A673 (cell line): ENCODE data around the gene WDR26.

ENCODE experiments used
- EZH2 ChIP-seq: fragments of 200-600 bp; sonication (generic); IDR thresholded peaks from 2 replicates; pipeline ENCODE4 v1.6.1; 2017; ENCODE audit warnings: borderline replicate concordance, low read depth, mild to moderate bottlenecking, mixed read lengths, antibody characterized with exemption, low read length; ENCODE audit not compliant: poor library complexity, severe bottlenecking
- TF ChIP-seq, protein P1 (sequence below): fragments of 300-800, 200-600 bp; sonication (generic); conservative IDR thresholded peaks from 2 replicates; pipeline ENCODE4 v1.5.1; 2017; ENCODE audit warnings: low read depth, mild to moderate bottlenecking, antibody characterized with exemption, low read length, moderate library complexity, mixed read lengths

DNA sequence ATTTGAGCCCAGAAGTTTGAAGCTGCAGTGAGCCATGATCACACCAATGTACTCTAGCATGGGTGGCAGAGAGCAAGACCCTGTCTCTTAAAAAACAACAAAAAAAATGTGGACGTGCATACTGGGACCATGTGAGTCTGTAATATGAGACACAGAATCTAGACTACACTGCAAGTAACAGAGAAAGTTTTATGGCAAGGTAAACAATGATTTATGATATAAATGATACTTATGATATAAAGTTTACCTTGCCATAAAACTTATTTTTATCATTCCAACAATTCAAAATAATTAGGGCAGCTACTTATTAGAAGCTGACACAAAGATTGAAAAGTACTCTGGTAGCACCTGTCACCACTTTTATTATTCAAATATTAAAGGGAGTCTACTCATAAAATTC is 34.7 kb downstream of the WDR26 start:
- TF ChIP-seq, protein P1, sequence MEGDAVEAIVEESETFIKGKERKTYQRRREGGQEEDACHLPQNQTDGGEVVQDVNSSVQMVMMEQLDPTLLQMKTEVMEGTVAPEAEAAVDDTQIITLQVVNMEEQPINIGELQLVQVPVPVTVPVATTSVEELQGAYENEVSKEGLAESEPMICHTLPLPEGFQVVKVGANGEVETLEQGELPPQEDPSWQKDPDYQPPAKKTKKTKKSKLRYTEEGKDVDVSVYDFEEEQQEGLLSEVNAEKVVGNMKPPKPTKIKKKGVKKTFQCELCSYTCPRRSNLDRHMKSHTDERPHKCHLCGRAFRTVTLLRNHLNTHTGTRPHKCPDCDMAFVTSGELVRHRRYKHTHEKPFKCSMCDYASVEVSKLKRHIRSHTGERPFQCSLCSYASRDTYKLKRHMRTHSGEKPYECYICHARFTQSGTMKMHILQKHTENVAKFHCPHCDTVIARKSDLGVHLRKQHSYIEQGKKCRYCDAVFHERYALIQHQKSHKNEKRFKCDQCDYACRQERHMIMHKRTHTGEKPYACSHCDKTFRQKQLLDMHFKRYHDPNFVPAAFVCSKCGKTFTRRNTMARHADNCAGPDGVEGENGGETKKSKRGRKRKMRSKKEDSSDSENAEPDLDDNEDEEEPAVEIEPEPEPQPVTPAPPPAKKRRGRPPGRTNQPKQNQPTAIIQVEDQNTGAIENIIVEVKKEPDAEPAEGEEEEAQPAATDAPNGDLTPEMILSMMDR = no peak
- no peak for TF ChIP-seq EZH2
